MM.1S (cell line): ENCODE results near the gene BCR.

Experiments
- DNase-seq: peaks from one replicate; pipeline ENCODE4 v3.0.0-alpha.2; 2015
- H2AFZ ChIP-seq: fragments of 300-600 bp; sonication (generic); 2 replicates; pipeline ENCODE4 v1.6.0; 2016; ENCODE audit warnings: antibody characterized with exemption, low read length
- H3F3A ChIP-seq: fragments of 300-600 bp; sonication (generic); 2 replicates; pipeline ENCODE4 v1.6.1; 2016; ENCODE audit warnings: mild to moderate bottlenecking, antibody characterized with exemption, low read length, moderate library complexity, mixed read lengths; ENCODE audit not compliant: insufficient read depth
- H3K27ac ChIP-seq: fragments of 300-600 bp; sonication (generic); 2 replicates; pipeline ENCODE4 v1.5.1; 2016; ENCODE audit warnings: mild to moderate bottlenecking, low read length
- H3K27me3 ChIP-seq: fragments of 300-600 bp; sonication (generic); replicated peaks from 2 replicates; pipeline ENCODE4 v1.6.0; 2016; ENCODE audit warnings: low read length; ENCODE audit not compliant: insufficient read depth
- H3K36me3 ChIP-seq: fragments of 300-600 bp; sonication (generic); replicated peaks from 2 replicates; pipeline ENCODE4 v1.6.1; 2016; ENCODE audit warnings: mild to moderate bottlenecking, low read length, mixed read lengths; ENCODE audit not compliant: insufficient read depth
- H3K4me1 ChIP-seq: fragments of 300-600 bp; sonication (generic); 2 replicates; pipeline ENCODE4 v1.6.1; 2016; ENCODE audit warnings: low read length, mixed read lengths
- H3K4me2 ChIP-seq: fragments of 300-600 bp; sonication (generic); 2 replicates; pipeline ENCODE4 v1.6.0; 2016; ENCODE audit warnings: low read depth, low read length
- H3K4me3 ChIP-seq: fragments of 300-600 bp; sonication (generic); 2 replicates; pipeline ENCODE4 v1.5.1; 2016; ENCODE audit warnings: low read length, mixed read lengths
- H3K79me2 ChIP-seq: fragments of 300-600 bp; sonication (generic); 2 replicates; pipeline ENCODE4 v1.6.1; 2016; ENCODE audit warnings: mixed run types, low read length, mixed read lengths
- H3K9ac ChIP-seq: fragments of 300-600 bp; sonication (generic); 2 replicates; pipeline ENCODE4 v1.6.1; 2016; ENCODE audit warnings: low read length, mixed read lengths
- H3K9me2 ChIP-seq: fragments of 300-600 bp; sonication (generic); replicated peaks from 2 replicates; pipeline ENCODE4 v1.6.1; 2016; ENCODE audit warnings: mild to moderate bottlenecking, low read length, mixed read lengths; ENCODE audit not compliant: insufficient read depth
- H3K9me3 ChIP-seq: fragments of 300-600 bp; sonication (generic); replicated peaks from 2 replicates; pipeline ENCODE4 v1.6.1; 2016; ENCODE audit warnings: mild to moderate bottlenecking, low read length, mixed read lengths; ENCODE audit not compliant: insufficient read depth
- H4K20me1 ChIP-seq: fragments of 300-600 bp; sonication (generic); 2 replicates; pipeline ENCODE4 v1.6.1; 2016; ENCODE audit warnings: mild to moderate bottlenecking, low read length, moderate library complexity, mixed read lengths; ENCODE audit not compliant: insufficient read depth
- CTCF ChIP-seq: fragments of 300-600 bp; sonication (generic); IDR thresholded peaks from 2 replicates; pipeline ENCODE4 v1.5.1; 2016; ENCODE audit warnings: antibody characterized with exemption, low read length, mixed read lengths
- EZH2 ChIP-seq: fragments of 300-600 bp; sonication (generic); optimal IDR thresholded peaks from 2 replicates; pipeline ENCODE3; 2017; ENCODE audit warnings: low read depth, mild to moderate bottlenecking, antibody characterized with exemption, low read length, mixed read lengths
- EZH2phosphoT487 ChIP-seq: fragments of 300-600 bp; sonication (generic); IDR thresholded peaks from 2 replicates; pipeline ENCODE4 v1.6.1; 2018; ENCODE audit warnings: antibody characterized with exemption, low read length

The BCR gene

GRCh38 chr22:23224846-23225245 is 44.5 kb downstream of the BCR start:
- H3K79me2 ChIP-seq, result peaks cover 100% of the 10 kb centered on the region
- TF ChIP-seq EZH2, result no peak
- no peak for TF ChIP-seq EZH2phosphoT487
- no peak for TF ChIP-seq CTCF
- no peak overlapping the region for H3K4me3 ChIP-seq
- peaks cover 89% of the 10 kb centered on the region for H4K20me1 ChIP-seq
- no peaks in the 10 kb centered on the region for H3K9me2 ChIP-seq
- H3K4me1 ChIP-seq, result peaks cover 13% of the 10 kb centered on the region
- no peaks in the 10 kb centered on the region for H3K36me3 ChIP-seq
- H3K27me3 ChIP-seq, result no peaks in the 10 kb centered on the region
- no peak overlapping the region for H3K9ac ChIP-seq
- no peaks in the 10 kb centered on the region for H3K9me3 ChIP-seq
- H3K27ac ChIP-seq, result no peak overlapping the region
- no peak overlapping the region for H2AFZ ChIP-seq
- peaks cover 7% of the 10 kb centered on the region; the same call in 1 of the 2 replicates for H3F3A ChIP-seq
- no peak for DNase-seq
- H3K4me2 ChIP-seq, result no peak overlapping the region

DNA sequence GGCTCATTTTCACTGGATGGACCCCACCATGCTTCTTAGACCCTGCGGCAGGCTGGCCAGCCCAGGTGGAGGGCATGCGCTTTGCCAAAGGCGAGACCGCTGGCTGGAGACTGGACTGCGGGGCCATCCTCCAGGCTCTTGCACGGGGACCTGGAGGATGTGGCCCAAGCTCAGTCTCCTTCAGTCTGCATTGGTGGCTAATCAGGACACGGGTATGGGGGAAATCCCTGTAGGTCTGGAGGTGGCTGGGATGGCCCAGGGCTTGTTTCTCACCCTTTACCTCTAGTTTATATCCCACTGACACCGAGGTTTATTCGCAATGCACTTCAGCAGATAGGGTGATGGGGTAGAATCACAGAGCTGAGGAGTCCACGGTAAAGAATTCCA is 45.0 kb downstream of the BCR start:
- no peak overlapping the region for H3K4me2 ChIP-seq
- H4K20me1 ChIP-seq, result peaks cover 89% of the 10 kb centered on the region

DNA sequence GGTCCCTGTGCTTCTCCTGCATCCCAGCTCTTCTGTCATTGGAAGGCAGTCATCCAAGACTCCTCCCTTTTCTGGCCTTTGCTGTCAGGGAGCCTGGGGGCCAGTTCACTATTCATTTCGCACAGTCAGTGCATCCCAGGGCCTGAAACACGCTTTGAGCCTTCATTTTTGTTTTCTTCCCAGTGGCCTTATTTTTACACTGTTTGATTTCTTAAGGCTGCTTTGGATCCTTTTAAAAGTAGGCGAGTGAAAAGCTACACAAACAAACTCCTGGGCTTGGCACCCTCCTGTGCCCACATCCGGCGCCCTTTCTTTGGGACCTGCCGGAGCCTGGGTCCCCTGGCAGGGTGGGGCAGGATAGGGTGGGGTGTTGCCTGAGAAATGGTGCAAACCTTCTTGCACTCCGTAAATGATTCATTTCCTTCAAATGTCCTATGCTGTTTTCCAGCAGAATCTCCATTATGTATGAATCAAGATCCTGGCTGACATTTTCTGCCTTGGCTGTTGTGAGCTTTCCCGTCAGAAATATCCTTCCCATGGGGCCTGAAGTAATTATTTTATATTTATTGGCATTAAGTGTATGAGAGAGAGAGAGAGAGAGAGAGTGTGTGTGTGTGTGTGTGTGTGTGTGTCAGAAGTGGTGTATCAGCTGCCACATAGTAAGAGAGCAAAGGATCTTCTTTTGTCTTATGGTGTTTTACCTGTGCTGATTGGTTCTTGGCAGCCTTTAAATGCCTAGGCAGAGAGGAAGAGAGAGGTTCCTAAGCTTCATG is 45.6 kb downstream of the BCR start:
- 0 out of 2 replicates have a peak, but pooled peaks cover 3% of the 10 kb centered on the region for H3F3A ChIP-seq
- H3K9me2 ChIP-seq, result no peaks in the 10 kb centered on the region
- no peaks in the 10 kb centered on the region for H3K27me3 ChIP-seq
- H3K36me3 ChIP-seq, result no peaks in the 10 kb centered on the region
- H3K27ac ChIP-seq, result no peak overlapping the region
- TF ChIP-seq CTCF (no peak), EZH2 (no peak), EZH2phosphoT487 (no peak)
- H4K20me1 ChIP-seq, result peaks cover 89% of the 10 kb centered on the region
- H3K4me1 ChIP-seq, result peaks cover 2% of the 10 kb centered on the region; the same call in 1 of the 2 replicates
- no peak for DNase-seq
- H3K9me3 ChIP-seq, result no peaks in the 10 kb centered on the region
- H3K9ac ChIP-seq, result no peak overlapping the region
- no peak overlapping the region for H3K4me2 ChIP-seq
- H2AFZ ChIP-seq, result no peak overlapping the region
- H3K79me2 ChIP-seq, result peaks cover 100% of the 10 kb centered on the region
- no peak overlapping the region for H3K4me3 ChIP-seq

More for the DNA sequence above, 45.0 kb downstream of the BCR start:
- Histone ChIP-seq H3K36me3 (no peaks in the 10 kb centered on the region), H3K4me3 (no peak overlapping the region), H3K79me2 (peaks cover 100% of the 10 kb centered on the region), H3K27ac (no peak overlapping the region), H3F3A (0 out of 2 replicates have a peak, but pooled peaks cover 3% of the 10 kb centered on the region), H3K4me1 (peaks cover 8% of the 10 kb centered on the region), H3K9me3 (no peaks in the 10 kb centered on the region), H3K9ac (no peak overlapping the region), H2AFZ (no peak overlapping the region), H3K27me3 (no peaks in the 10 kb centered on the region), H3K9me2 (no peaks in the 10 kb centered on the region)
- TF ChIP-seq CTCF (no peak), EZH2phosphoT487 (no peak), EZH2 (no peak)
- no peak for DNase-seq
